Activated T-cell treated with anti-CD3 and anti-CD28 coated beads, Interleukin-2, amount 50 U/mL, for 48 hours (primary cell): ENCODE measurements around the gene TRIO.

Experiments
- DNase-seq, 2 experiments: peaks; one replicate each; pipeline ENCODE4 v3.0.0-alpha.2; 2020

The TRIO gene

GRCh38 chr5:14229181-14229580 lies 86.0 kb downstream of the TRIO start:
- no peak for DNase-seq

GRCh38 chr5:14229734-14230133 lies 86.6 kb downstream of the TRIO start:
- DNase-seq = no peak

- DNase-seq = no peak
These were observed 88.0 kb downstream of the TRIO start for GRCh38 chr5:14231156-14231555.

- no peak for DNase-seq
These were observed 88.7 kb downstream of the TRIO start for GRCh38 chr5:14231890-14232289.

- DNase-seq = no peak
These were observed 91.1 kb downstream of the TRIO start for GRCh38 chr5:14234204-14234603.

GRCh38 chr5:14235872-14236271 lies 92.7 kb downstream of the TRIO start:
- no peak for DNase-seq

- no peak for DNase-seq
These were observed 93.6 kb downstream of the TRIO start for GRCh38 chr5:14236757-14237156.

- DNase-seq = no peak
These were observed 94.4 kb downstream of the TRIO start for GRCh38 chr5:14237317-14238086.

- DNase-seq = no peak
These were observed 95.1 kb downstream of the TRIO start for GRCh38 chr5:14238272-14238671.

- DNase-seq = no peak
These were observed 96.3 kb downstream of the TRIO start for GRCh38 chr5:14239404-14239803.

- DNase-seq = no peak
These were observed 96.8 kb downstream of the TRIO start for GRCh38 chr5:14239951-14240350.

- DNase-seq = no peak
These were observed 97.2 kb downstream of the TRIO start for GRCh38 chr5:14240359-14240758.

- no peak for DNase-seq
These were observed 98.0 kb downstream of the TRIO start for GRCh38 chr5:14241141-14241540.

- no peak for DNase-seq
These were observed 99.3 kb downstream of the TRIO start for GRCh38 chr5:14242447-14242846.

- no peak for DNase-seq
These were observed 99.8 kb downstream of the TRIO start for GRCh38 chr5:14242871-14243383.

- no peak for DNase-seq
These were observed 100.6 kb downstream of the TRIO start for GRCh38 chr5:14243766-14244165.

- DNase-seq = no peak
These were observed 101.6 kb downstream of the TRIO start for GRCh38 chr5:14244721-14245120.

GRCh38 chr5:14245132-14245925 lies 102.2 kb downstream of the TRIO start:
- no peak for DNase-seq

GRCh38 chr5:14246350-14247053 lies 103.4 kb downstream of the TRIO start:
- DNase-seq = no peak

- no peak for DNase-seq
These were observed 103.9 kb downstream of the TRIO start for GRCh38 chr5:14247054-14247386.

- DNase-seq = no peak
These were observed 106.3 kb downstream of the TRIO start for GRCh38 chr5:14249258-14250082.

GRCh38 chr5:14250084-14250695 lies 107.0 kb downstream of the TRIO start:
- DNase-seq = no peak
